ENCODE data around the gene DCANP1. TPM values are rescaled to one million over a fixed set of nuclear protein-coding genes. Genes with fewer than 3 reads are reported as not detected.

Gene DCANP1
- polyA plus RNA-seq, 1 donor (not counting 4 experiments of a cell fraction or from before 2014, with no cell fraction given), result not detected

- H3K4me3 ChIP-seq (ENCODE audit: control insufficient read depth in 2 of 3, extremely low read depth in 1 of 3, insufficient read depth in 2 of 3, low read depth in 1 of 3, low read length in 3 of 3), result no peak overlapping the region
- DNase-seq (ENCODE audit: low read depth, low spot score) (no peak), FAIRE-seq (no peak)
- no peak overlapping the region for H3K4me2 ChIP-seq (ENCODE audit: control insufficient read depth, extremely low read depth, insufficient read depth, low read depth, low read length)
- dilution Hi-C loops (cut with MboI; ENCODE audit: extremely low pct_ligation_motif_present, low sequenced_read_pairs), result no loop called here
- no peaks in the 10 kb centered on the region for H3K79me2 ChIP-seq (ENCODE audit: control insufficient read depth, insufficient read depth, low read length)
- TF ChIP-seq CTCF (optimal IDR thresholded peaks at IDR 0.05 in 1 of 3, IDR thresholded peaks at IDR 0.05 in 1 of 3, conservative IDR thresholded peaks at IDR 0.05 in 1 of 3; ENCODE audit: extremely low read depth in 1 of 3, insufficient read depth in 2 of 3, low read length in 3 of 3) (no peak), EZH2 (IDR thresholded peaks at IDR 0.05; ENCODE audit: low read length) (no peak)
- no peaks in the 10 kb centered on the region for H3K36me3 ChIP-seq (ENCODE audit: control insufficient read depth in 2 of 2, extremely low read depth in 1 of 2, insufficient read depth in 2 of 2, low read length in 2 of 2)
- H3K27ac ChIP-seq (ENCODE audit: control insufficient read depth, insufficient read depth, low read length), result no peak overlapping the region
- H3K27me3 ChIP-seq (ENCODE audit: control insufficient read depth, extremely low read depth, insufficient read depth, low read length), result peaks cover 5% of the 10 kb centered on the region
- peaks cover 4% of the 10 kb centered on the region for H3K4me1 ChIP-seq (ENCODE audit: control insufficient read depth, extremely low read depth, insufficient read depth, low read length)
- no peaks in the 10 kb centered on the region for H3K9me1 ChIP-seq (ENCODE audit: control insufficient read depth, extremely low read depth, insufficient read depth, low read length)
- no peaks in the 10 kb centered on the region for H4K20me1 ChIP-seq (ENCODE audit: control insufficient read depth, extremely low read depth, insufficient read depth, low read length)
- H3K9me3 ChIP-seq (ENCODE audit: control insufficient read depth, low read depth, low read length), result no peaks in the 10 kb centered on the region
- no peak overlapping the region for H3K9ac ChIP-seq (ENCODE audit: control insufficient read depth, extremely low read depth, insufficient read depth, low read length)
- no peak overlapping the region for H2AFZ ChIP-seq (ENCODE audit: control insufficient read depth, low read length)
Observed at GRCh38 chr5:135442431-135443160, 4.6 kb downstream of the DCANP1 start.

GRCh38 chr5:135441919-135442318 is 5.2 kb downstream of the DCANP1 start:
- H3K9ac ChIP-seq (ENCODE audit: control insufficient read depth, extremely low read depth, insufficient read depth, low read length), result no peak overlapping the region
- no peaks in the 10 kb centered on the region for H3K36me3 ChIP-seq (ENCODE audit: control insufficient read depth in 2 of 2, extremely low read depth in 1 of 2, insufficient read depth in 2 of 2, low read length in 2 of 2)
- TF ChIP-seq EZH2 (IDR thresholded peaks at IDR 0.05; ENCODE audit: low read length), result no peak
- no peak for TF ChIP-seq CTCF (optimal IDR thresholded peaks at IDR 0.05 in 1 of 3, IDR thresholded peaks at IDR 0.05 in 1 of 3, conservative IDR thresholded peaks at IDR 0.05 in 1 of 3; ENCODE audit: extremely low read depth in 1 of 3, insufficient read depth in 2 of 3, low read length in 3 of 3)
- no peak overlapping the region for H3K27ac ChIP-seq (ENCODE audit: control insufficient read depth, insufficient read depth, low read length)
- DNase-seq (ENCODE audit: low read depth, low spot score) (no peak), FAIRE-seq (no peak)
- no peak overlapping the region for H2AFZ ChIP-seq (ENCODE audit: control insufficient read depth, low read length)
- dilution Hi-C loops (cut with MboI; ENCODE audit: extremely low pct_ligation_motif_present, low sequenced_read_pairs), result no loop called here
- H3K9me1 ChIP-seq (ENCODE audit: control insufficient read depth, extremely low read depth, insufficient read depth, low read length), result no peaks in the 10 kb centered on the region
- peaks cover 4% of the 10 kb centered on the region for H3K4me1 ChIP-seq (ENCODE audit: control insufficient read depth, extremely low read depth, insufficient read depth, low read length)
- no peak overlapping the region for H3K4me2 ChIP-seq (ENCODE audit: control insufficient read depth, extremely low read depth, insufficient read depth, low read depth, low read length)
- H3K9me3 ChIP-seq (ENCODE audit: control insufficient read depth, low read depth, low read length), result no peaks in the 10 kb centered on the region
- H3K79me2 ChIP-seq (ENCODE audit: control insufficient read depth, insufficient read depth, low read length), result no peaks in the 10 kb centered on the region
- no peak overlapping the region for H3K4me3 ChIP-seq (ENCODE audit: control insufficient read depth in 2 of 3, extremely low read depth in 1 of 3, insufficient read depth in 2 of 3, low read depth in 1 of 3, low read length in 3 of 3)
- peaks cover 7% of the 10 kb centered on the region for H3K27me3 ChIP-seq (ENCODE audit: control insufficient read depth, extremely low read depth, insufficient read depth, low read length)
- no peaks in the 10 kb centered on the region for H4K20me1 ChIP-seq (ENCODE audit: control insufficient read depth, extremely low read depth, insufficient read depth, low read length)

Data from keratinocyte (primary cell).